H1 (cell line): ENCODE data around the gene DOK7. TPM values are rescaled to one million over a fixed set of nuclear protein-coding genes. Genes with fewer than 3 reads are reported as not detected.

Source experiments
- CEBPB ChIP-seq: IDR thresholded peaks from 2 replicates; pipeline ENCODE4 v1.6.1; 2012; ENCODE audit warnings: low read depth, low read length
- CHD2 ChIP-seq: IDR thresholded peaks from 2 replicates; pipeline ENCODE4 v1.6.1; 2012; ENCODE audit warnings: low read length, improper control_type of control experiment
- FOSL1 ChIP-seq: IDR thresholded peaks from 2 replicates; pipeline ENCODE4 v1.6.1; 2011; ENCODE audit warnings: mild to moderate bottlenecking, low read depth, low read length, moderate library complexity; ENCODE audit not compliant: insufficient read depth
- MAX ChIP-seq: IDR thresholded peaks from 2 replicates; pipeline ENCODE4 v1.6.1; 2012; ENCODE audit warnings: inconsistent platforms
- NRF1 ChIP-seq: IDR thresholded peaks from 2 replicates; pipeline ENCODE4 v1.6.1; 2011; ENCODE audit warnings: mild to moderate bottlenecking, low read depth, low read length, improper control_type of control experiment
- POU5F1 ChIP-seq: IDR thresholded peaks from 2 replicates; pipeline ENCODE4 v1.6.1; 2011; ENCODE audit warnings: low read depth, mild to moderate bottlenecking, low read length, moderate library complexity
- RBBP5 ChIP-seq: IDR thresholded peaks from 2 replicates; pipeline ENCODE4 v1.7.1; 2012; ENCODE audit warnings: low read depth, mild to moderate bottlenecking, inconsistent platforms, low read length, moderate library complexity, borderline replicate concordance
- SIX5 ChIP-seq: IDR thresholded peaks from 2 replicates; pipeline ENCODE4 v1.6.1; 2011; ENCODE audit warnings: mild to moderate bottlenecking, low read depth, low read length
- TAF1 ChIP-seq: IDR thresholded peaks from 2 replicates; pipeline ENCODE4 v1.6.1; 2011; ENCODE audit warnings: mild to moderate bottlenecking, low read depth, low read length
- polyA plus RNA-seq, 7 experiments: library from polyadenylated mRNA; depleted of rRNA in 3 of 7; stranded (reverse) in 5 of 7; unstranded in 2 of 7; fragments of >200 nt in 5 of 7; fragments of 200-250 nt in 2 of 7; gene quantifications; 1 replicate in 5 of 7; 2 replicates in 1 of 7; 4 replicates in 1 of 7; pipeline versions ENCODE4 v1.2.1 to v1.2.3, GENCODE V29; 2011 to 2013; ENCODE audit warnings: missing spikeins in 2 of 7, mixed read lengths in 2 of 7
- total RNA-seq: library from RNA; stranded (reverse); fragmentation: NEBNext Ultra II Directional; extraction: Animal tissue kit (Norgen Biotek cat#: 25700); gene quantifications from 2 replicates; pipeline ENCODE4 v1.2.1, GENCODE V29; 2021
- TF ChIP-seq, protein P1 (sequence below): IDR thresholded peaks from 2 replicates; pipeline ENCODE4 v1.6.1; 2011; ENCODE audit warnings: low read length, improper control_type of control experiment

DOK7 gene
- total and polyA plus RNA-seq, 2 of the 8 experiments (the other 6 are each of a cell fraction or from before 2014, with no cell fraction given): 0.32 TPM; not detected in 1

DNA sequence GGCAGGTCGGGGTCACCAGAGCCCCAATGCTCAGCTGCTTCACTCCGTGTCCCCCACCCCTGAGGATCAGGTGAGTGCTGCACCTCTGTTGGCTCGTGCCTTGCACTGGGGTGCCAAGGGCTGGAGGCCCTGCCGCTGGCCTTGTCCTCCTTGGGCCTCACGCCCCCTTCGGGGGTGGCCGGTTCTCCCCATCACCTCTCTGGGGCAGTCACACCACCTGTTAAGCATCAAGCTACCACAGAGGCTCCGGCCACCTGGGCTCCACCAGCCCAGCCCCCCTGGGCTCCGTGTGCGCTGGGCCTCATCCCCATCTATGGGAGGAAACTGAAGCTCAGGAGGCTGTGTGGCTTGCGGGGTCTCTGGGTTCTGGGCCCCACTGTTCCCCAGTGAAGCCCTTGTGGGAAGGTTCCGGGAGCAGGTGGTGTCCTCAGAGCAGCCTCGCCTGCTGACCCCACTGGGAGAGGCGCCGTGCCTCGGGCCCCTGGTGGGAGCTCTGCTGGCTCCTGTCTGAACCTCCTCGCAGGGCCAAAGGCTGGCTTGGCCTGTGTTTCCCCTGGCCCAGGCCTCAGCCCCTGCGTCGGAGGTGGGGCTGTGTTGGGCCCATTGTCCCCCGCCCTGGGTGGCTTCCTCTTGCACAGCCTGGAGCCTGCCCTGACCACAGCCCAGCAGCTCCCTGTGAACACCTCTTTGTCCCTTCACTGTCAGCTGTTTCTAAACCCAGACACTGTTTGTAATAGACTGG, 30.8 kb downstream of the DOK7 start (continued):
- TF ChIP-seq SIX5 (no peak), TAF1 (no peak), FOSL1 (no peak), POU5F1 (no peak), NRF1 (no peak), MAX (no peak), RBBP5 (no peak), CHD2 (no peak), CEBPB (no peak)
- TF ChIP-seq, protein P1, sequence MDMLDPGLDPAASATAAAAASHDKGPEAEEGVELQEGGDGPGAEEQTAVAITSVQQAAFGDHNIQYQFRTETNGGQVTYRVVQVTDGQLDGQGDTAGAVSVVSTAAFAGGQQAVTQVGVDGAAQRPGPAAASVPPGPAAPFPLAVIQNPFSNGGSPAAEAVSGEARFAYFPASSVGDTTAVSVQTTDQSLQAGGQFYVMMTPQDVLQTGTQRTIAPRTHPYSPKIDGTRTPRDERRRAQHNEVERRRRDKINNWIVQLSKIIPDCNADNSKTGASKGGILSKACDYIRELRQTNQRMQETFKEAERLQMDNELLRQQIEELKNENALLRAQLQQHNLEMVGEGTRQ: no peak
